Measurements from ENCODE around the gene PSEN1.

DNA sequence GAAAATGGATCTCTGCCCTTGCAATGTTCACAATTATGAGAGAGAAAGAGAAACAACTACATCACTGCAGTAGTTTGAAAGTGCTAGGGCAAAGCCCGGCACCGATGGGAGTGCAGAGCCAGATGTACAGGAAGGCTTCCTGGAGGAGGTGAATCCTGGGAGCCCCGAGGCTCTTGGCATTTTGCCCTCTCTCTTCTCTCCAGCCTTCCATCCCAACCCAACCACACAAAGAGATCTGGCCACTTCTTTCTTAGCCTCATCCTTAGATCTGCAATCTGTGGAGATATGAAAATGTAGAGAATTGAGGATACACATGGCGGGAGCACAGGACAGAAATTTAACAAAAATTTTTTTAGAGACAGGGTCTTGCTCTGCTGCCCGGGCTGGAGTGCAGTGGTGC, 97.7 kb downstream of the PSEN1 start:
- TF ChIP-seq, protein P1, sequence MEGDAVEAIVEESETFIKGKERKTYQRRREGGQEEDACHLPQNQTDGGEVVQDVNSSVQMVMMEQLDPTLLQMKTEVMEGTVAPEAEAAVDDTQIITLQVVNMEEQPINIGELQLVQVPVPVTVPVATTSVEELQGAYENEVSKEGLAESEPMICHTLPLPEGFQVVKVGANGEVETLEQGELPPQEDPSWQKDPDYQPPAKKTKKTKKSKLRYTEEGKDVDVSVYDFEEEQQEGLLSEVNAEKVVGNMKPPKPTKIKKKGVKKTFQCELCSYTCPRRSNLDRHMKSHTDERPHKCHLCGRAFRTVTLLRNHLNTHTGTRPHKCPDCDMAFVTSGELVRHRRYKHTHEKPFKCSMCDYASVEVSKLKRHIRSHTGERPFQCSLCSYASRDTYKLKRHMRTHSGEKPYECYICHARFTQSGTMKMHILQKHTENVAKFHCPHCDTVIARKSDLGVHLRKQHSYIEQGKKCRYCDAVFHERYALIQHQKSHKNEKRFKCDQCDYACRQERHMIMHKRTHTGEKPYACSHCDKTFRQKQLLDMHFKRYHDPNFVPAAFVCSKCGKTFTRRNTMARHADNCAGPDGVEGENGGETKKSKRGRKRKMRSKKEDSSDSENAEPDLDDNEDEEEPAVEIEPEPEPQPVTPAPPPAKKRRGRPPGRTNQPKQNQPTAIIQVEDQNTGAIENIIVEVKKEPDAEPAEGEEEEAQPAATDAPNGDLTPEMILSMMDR (IDR thresholded peaks at IDR 0.05; ENCODE audit: extremely low read depth in 1 of 2, insufficient read depth in 1 of 2, low read depth in 1 of 2, low read length in 2 of 2), result no peak
- no peak for TF ChIP-seq POLR2AphosphoS5 (IDR thresholded peaks at IDR 0.05; ENCODE audit: insufficient read depth, low read depth, low read length)

All from endothelial cell of umbilical vein (primary cell).